HL-60/S4 treated with phorbol 12-myristate 13-acetate at 8.2 ng/mL for 4 days and 3 days (cell line): ENCODE measurements around the gene SLC25A11.

Experiments
- in situ Hi-C: fragments of 300-500 bp; cut with MboI; formaldehyde crosslinking; loops from 2 replicates; pipeline ENCODE4 v1.15.0; 2022; ENCODE audit warnings: low sequenced_read_pairs

The SLC25A11 gene

GRCh38 chr17:4896332-4897197 is 43.3 kb downstream of the SLC25A11 start:
- in situ Hi-C loops: loop anchor here (25.0 kb wide), 1 partner anchor 334 kb away; the partner anchor contains the start of genes GGT6 and MYBBP1A

- in situ Hi-C loops: loop anchor here (25.0 kb wide), 1 partner anchor 333 kb away; the partner anchor contains the start of genes GGT6 and MYBBP1A
Measured at GRCh38 chr17:4895657-4896331, 44.1 kb downstream of the SLC25A11 start.

GRCh38 chr17:4895121-4895520 is 44.7 kb downstream of the SLC25A11 start:
- in situ Hi-C loops: loop anchor here (25.0 kb wide), 1 partner anchor 333 kb away; the partner anchor contains the start of genes GGT6 and MYBBP1A

- in situ Hi-C loops: loop anchor here (25.0 kb wide), 1 partner anchor 332 kb away; the partner anchor contains the start of genes GGT6 and MYBBP1A
Measured at GRCh38 chr17:4893721-4894560, 45.9 kb downstream of the SLC25A11 start.

DNA sequence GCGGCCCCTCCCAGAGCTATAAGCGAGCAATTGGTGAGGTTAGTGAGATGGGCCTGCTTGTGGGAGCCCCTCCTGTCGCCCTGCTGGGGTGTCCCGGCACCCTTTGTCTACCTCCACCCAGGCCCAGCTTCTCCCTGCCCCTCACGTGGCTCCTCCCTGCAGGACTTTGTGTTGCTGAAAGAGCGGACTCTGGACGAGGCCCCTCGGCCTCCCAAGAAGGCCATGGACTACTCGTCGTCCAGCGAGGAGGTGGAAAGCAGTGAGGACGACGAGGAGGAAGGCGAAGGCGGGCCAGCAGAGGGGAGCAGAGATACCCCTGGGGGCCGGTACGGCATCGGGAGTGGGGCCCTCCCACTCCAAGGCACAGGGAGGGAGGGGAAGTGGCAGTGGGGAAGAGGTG is 46.6 kb downstream of the SLC25A11 start:
- in situ Hi-C loops: loop anchor here (25.0 kb wide), 1 partner anchor 331 kb away; the partner anchor contains the start of genes GGT6 and MYBBP1A

- in situ Hi-C loops: loop anchor here (25.0 kb wide), 1 partner anchor 330 kb away; the partner anchor contains the start of genes GGT6 and MYBBP1A
Measured at GRCh38 chr17:4892499-4893221, 47.2 kb downstream of the SLC25A11 start.

DNA sequence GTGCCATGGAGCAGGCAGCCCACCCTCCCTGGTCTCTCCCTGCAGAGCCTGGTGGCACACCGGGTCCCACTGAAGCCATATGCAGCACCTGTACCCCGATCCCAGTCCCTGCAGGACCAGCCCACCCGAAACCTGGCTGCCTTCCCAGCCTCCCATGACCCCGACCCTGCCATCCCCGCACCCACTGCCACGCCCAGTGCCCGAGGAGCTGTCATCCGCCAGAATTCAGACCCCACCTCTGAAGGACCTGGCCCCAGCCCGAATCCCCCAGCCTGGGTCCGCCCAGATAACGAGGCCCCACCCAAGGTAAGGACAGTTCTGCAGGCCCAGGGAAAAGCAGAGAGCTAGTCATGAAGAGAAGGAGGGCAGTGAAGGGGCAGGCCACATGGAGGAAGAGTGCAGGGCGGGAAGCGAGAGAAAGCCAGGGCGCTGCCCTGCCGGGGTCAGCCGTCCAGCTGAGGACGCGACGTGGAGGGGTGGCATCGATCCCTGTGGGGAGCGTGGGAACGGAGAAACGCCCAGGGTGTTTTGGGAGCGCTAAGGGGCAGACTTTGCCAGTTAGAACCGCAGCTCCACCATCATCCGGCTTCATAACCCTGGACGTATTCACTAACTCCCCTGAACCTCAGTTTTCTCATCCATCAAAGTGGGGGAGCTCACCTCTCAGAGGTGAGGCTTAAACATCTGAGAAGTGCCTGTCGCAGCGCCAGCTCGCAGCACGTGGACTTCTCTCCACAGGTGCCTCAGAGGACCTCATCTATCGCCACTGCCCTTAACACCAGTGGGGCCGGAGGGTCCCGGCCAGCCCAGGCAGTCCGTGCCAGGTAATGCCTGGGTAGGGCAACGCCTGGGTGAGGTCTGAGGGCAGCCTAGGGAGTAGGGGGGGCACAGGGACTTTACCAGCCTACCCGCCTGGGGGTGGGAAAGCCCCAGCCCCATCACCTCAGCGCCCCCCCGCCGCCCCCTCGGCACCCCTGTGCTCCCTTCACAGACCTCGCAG is 48.1 kb downstream of the SLC25A11 start:
- in situ Hi-C loops: loop anchor here (25.0 kb wide), 1 partner anchor 329 kb away; the partner anchor contains the start of genes GGT6 and MYBBP1A

DNA sequence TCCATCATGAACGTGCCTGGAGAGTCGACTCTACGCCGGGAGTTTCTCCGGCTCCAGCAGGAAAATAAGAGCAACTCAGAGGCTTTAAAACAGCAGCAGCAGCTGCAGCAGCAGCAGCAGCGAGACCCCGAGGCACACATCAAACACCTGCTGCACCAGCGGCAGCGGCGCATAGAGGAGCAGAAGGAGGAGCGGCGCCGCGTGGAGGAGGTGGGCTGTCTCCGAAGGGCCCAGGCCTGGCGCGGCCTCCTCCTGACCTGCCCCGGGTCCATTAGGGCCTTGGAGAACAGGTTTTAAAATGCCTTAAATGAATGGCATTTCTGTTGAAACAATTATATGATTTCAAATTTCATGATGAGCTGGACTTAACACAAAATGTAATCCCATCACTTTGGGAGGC is 52.3 kb downstream of the SLC25A11 start:
- in situ Hi-C loops: loop anchor here (10.0 to 25.0 kb wide), 2 partner anchors 173 to 325 kb away; partner anchors contain the start of genes ARRB2, GGT6 and MYBBP1A
